Left ventricle myocardium inferior (tissue), 1 donor: ENCODE measurements around the gene ATOH8. TPM values are rescaled to one million over a fixed set of nuclear protein-coding genes. Genes with fewer than 3 reads are reported as not detected.

Source experiments
- DNase-seq: peaks from one replicate; pipeline ENCODE4 v3.0.0-alpha.2; 2020
- H3K27ac ChIP-seq: fragments of 200-600 bp; replicated peaks from 2 replicates; pipeline ENCODE4 v1.8.0; 2021
- H3K27me3 ChIP-seq: fragments of 200-600 bp; 2 replicates; pipeline ENCODE4 v1.8.0; 2021; ENCODE audit warnings: low read depth
- H3K36me3 ChIP-seq: fragments of 200-600 bp; 2 replicates; pipeline ENCODE4 v1.8.0; 2021
- H3K4me1 ChIP-seq: fragments of 200-600 bp; 2 replicates; pipeline ENCODE4 v1.8.0; 2021
- H3K4me3 ChIP-seq: fragments of 200-600 bp; 2 replicates; pipeline ENCODE4 v1.8.0; 2021; ENCODE audit warnings: mild to moderate bottlenecking, moderate library complexity
- H3K9me3 ChIP-seq: fragments of 200-600 bp; replicated peaks from 2 replicates; pipeline ENCODE4 v1.8.0; 2021
- intact Hi-C: fragments of 100-400 bp; cut with micrococcal nuclease; formaldehyde crosslinking; loops from one replicate; pipeline ENCODE4 v1.11.0; 2022
- total RNA-seq: library from RNA; stranded (reverse); fragmentation: NEBNext Ultra II Directional; extraction: Animal tissue kit (Norgen Biotek cat#: 25700); gene quantifications from one replicate; pipeline ENCODE4 v1.2.1, GENCODE V29; 2021
- TF ChIP-seq, protein P1 (sequence below): fragments of 200-600 bp; IDR thresholded peaks from 2 replicates; pipeline ENCODE4 v1.8.0; 2021; ENCODE audit warnings: antibody characterized with exemption, mild to moderate bottlenecking, borderline replicate concordance
- donor health status: DM: no; HTN: yes; CAD: no; lungs with severe emphysema.

Gene ATOH8
- total RNA-seq, 1 donor from 2014 or later: 23.3 TPM

GRCh38 chr2:85774126-85774978 is 20.6 kb downstream of the ATOH8 start:
- Histone ChIP-seq H3K4me1 (peaks cover 97% of the 10 kb centered on the region), H3K9me3 (no peaks in the 10 kb centered on the region), H3K4me3 (peak overlapping the region; percentile 12), H3K27ac (peak overlapping the region; percentile 95), H3K27me3 (no peaks in the 10 kb centered on the region), H3K36me3 (peaks cover 8% of the 10 kb centered on the region)
- TF ChIP-seq, protein P1, sequence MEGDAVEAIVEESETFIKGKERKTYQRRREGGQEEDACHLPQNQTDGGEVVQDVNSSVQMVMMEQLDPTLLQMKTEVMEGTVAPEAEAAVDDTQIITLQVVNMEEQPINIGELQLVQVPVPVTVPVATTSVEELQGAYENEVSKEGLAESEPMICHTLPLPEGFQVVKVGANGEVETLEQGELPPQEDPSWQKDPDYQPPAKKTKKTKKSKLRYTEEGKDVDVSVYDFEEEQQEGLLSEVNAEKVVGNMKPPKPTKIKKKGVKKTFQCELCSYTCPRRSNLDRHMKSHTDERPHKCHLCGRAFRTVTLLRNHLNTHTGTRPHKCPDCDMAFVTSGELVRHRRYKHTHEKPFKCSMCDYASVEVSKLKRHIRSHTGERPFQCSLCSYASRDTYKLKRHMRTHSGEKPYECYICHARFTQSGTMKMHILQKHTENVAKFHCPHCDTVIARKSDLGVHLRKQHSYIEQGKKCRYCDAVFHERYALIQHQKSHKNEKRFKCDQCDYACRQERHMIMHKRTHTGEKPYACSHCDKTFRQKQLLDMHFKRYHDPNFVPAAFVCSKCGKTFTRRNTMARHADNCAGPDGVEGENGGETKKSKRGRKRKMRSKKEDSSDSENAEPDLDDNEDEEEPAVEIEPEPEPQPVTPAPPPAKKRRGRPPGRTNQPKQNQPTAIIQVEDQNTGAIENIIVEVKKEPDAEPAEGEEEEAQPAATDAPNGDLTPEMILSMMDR: no peak
- intact Hi-C loops: no loop called here
- no peak for DNase-seq

- H3K9me3 ChIP-seq: no peaks in the 10 kb centered on the region
- intact Hi-C loops: no loop called here
- peak; percentile 12 for DNase-seq
- no peaks in the 10 kb centered on the region for H3K27me3 ChIP-seq
- H3K4me3 ChIP-seq: no peak overlapping the region
- TF ChIP-seq, protein P1: no peak
- H3K4me1 ChIP-seq: peaks cover 97% of the 10 kb centered on the region
- H3K27ac ChIP-seq: peak overlapping the region; percentile 95
- H3K36me3 ChIP-seq: peaks cover 19% of the 10 kb centered on the region
Observed at GRCh38 chr2:85775406-85776381, 21.9 kb downstream of the ATOH8 start.

GRCh38 chr2:85776672-85777071 is 22.9 kb downstream of the ATOH8 start:
- H3K27me3 ChIP-seq: no peaks in the 10 kb centered on the region
- H3K4me3 ChIP-seq: no peak overlapping the region
- TF ChIP-seq, protein P1: no peak
- DNase-seq: peak; percentile 18
- no peaks in the 10 kb centered on the region for H3K9me3 ChIP-seq
- intact Hi-C loops: no loop called here
- peaks cover 29% of the 10 kb centered on the region for H3K36me3 ChIP-seq
- H3K27ac ChIP-seq: peak overlapping the region; percentile 95
- peaks cover 97% of the 10 kb centered on the region for H3K4me1 ChIP-seq

- TF ChIP-seq, protein P1: no peak
- Histone ChIP-seq H3K27me3 (no peaks in the 10 kb centered on the region), H3K27ac (peak overlapping the region; percentile 95), H3K36me3 (peaks cover 31% of the 10 kb centered on the region), H3K9me3 (no peaks in the 10 kb centered on the region), H3K4me3 (peak overlapping the region; percentile 25), H3K4me1 (peaks cover 93% of the 10 kb centered on the region)
- intact Hi-C loops: no loop called here
- DNase-seq: peak; percentile 72
Observed at GRCh38 chr2:85777441-85777861, 23.7 kb downstream of the ATOH8 start.

DNA sequence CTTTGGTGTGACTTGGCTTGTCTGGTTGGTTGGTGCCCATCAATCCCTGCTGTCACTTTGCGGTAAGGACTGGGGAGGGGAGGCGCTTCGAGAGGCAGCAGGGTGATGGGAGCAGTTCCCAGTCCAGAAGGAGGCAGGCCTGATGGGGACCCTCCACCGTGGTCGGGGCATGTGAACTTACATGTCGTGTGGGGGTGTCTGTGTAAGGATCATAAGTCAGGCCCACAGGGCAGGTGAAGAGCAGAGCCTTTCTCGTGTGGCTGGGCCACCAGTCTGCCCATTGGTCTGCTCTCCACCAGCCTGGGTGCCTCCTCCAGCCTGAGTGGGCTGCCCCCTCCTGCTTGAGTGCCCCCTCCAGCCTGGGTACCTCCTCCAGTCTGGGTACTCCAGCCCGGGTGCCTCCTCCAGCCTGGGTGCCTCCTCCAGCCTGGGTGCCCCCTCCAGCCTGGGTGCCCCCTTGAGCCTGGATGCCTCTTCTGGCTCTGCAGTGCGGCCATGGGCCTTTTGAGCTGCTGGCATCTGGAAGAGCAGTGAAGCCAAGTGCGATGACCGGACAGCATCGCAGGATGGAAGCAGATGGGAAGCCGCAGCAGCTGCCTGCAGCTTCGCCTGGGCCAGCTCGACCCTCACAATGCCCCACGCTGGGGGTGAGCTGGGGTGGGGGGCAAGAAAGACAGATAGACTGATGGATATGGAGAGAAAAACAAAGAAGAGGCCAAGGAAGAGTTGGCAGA is 25.0 kb downstream of the ATOH8 start:
- Histone ChIP-seq H3K27me3 (no peaks in the 10 kb centered on the region), H3K4me1 (peaks cover 80% of the 10 kb centered on the region), H3K4me3 (no peak overlapping the region), H3K9me3 (no peaks in the 10 kb centered on the region), H3K36me3 (peaks cover 39% of the 10 kb centered on the region), H3K27ac (peak overlapping the region; percentile 95)
- DNase-seq: no peak
- TF ChIP-seq, protein P1: no peak
- intact Hi-C loops: no loop called here
